Activated CD8-positive, alpha-beta memory T cell treated with anti-CD3 and anti-CD28 coated beads, Interleukin-2, amount 10 ng/mL, durations not matched to agents 7 days and 5 days (primary cell): Measurements from ENCODE around the gene HYCC1. TPM values are rescaled to one million over a fixed set of nuclear protein-coding genes. Genes with fewer than 3 reads are reported as not detected.
A peak's percentile ranks its signal among the peaks of the same experiment; 100 is the strongest.

Experiments
- ATAC-seq: fragments of 150-1000 bp; cut with Tn5 transposase; one replicate; pipeline ENCODE4 v1.10.0; 2021; ENCODE audit warnings: moderate library complexity
- CTCF ChIA-PET: fragments of 350-600 bp; sonication (Branson Sonifier 250); formaldehyde crosslinking; loops from one replicate; lab custom pipeline; 2021; ENCODE audit warnings: antibody characterized with exemption; lab: Charles Lee
- DNase-seq: peaks from one replicate; pipeline ENCODE4 v3.0.0-alpha.2; 2020
- H3K27ac Mint-ChIP-seq: one replicate; pipeline ENCODE4 v1.8.0; 2021; ENCODE audit warnings: mild to moderate bottlenecking, mixed read lengths
- H3K27me3 Mint-ChIP-seq: one replicate; pipeline ENCODE4 v1.8.0; 2021; ENCODE audit warnings: mixed read lengths
- H3K36me3 Mint-ChIP-seq: one replicate; pipeline ENCODE4 v1.8.0; 2021; ENCODE audit warnings: mild to moderate bottlenecking, mixed read lengths
- H3K4me1 Mint-ChIP-seq: one replicate; pipeline ENCODE4 v1.8.0; 2021; ENCODE audit warnings: mixed read lengths
- H3K4me3 Mint-ChIP-seq: one replicate; pipeline ENCODE4 v1.8.0; 2021; ENCODE audit warnings: mild to moderate bottlenecking, moderate library complexity, mixed read lengths
- H3K9me3 Mint-ChIP-seq: one replicate; pipeline ENCODE4 v1.8.0; 2022; ENCODE audit warnings: low read depth, mixed read lengths
- total RNA-seq, 2 experiments: library from RNA; stranded (reverse); gene quantifications; one replicate each; pipeline ENCODE4 v1.2.3, GENCODE V29; 2021

Gene HYCC1
- total RNA-seq, 2 experiments from 2014 or later = 72.6 to 125 TPM

DNA sequence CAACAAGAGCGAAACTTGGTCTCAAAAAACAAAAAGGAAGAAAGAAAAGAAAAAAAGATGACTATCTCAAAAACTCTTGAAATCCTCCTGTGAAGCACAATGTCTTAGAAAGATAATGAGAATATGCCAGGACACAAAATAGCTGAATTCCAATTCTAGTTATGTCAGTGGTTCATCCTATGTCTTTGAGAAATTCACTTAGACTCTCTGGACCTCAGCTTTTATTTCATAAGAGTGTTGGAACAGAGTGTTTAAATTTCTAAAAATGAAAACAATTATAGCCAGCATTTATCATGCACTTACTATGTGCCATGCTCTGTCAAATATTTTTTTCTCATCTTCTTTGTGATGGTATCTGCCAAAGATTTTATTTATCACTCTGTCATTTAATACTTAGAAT lies 13.3 kb upstream of the HYCC1 start:
- H3K27ac Mint-ChIP-seq = no peak overlapping the region
- DNase-seq = no peak
- no peaks in the 10 kb centered on the region for H3K9me3 Mint-ChIP-seq
- CTCF ChIA-PET = interaction anchor here (1.1 to 1.2 kb wide), 2 partner anchors 23 to 28 kb away, joined by 3 to 9 read pairs; no protein-coding TSS in a partner anchor
- H3K27me3 Mint-ChIP-seq = peaks cover 36% of the 10 kb centered on the region
- H3K36me3 Mint-ChIP-seq = no peaks in the 10 kb centered on the region
- peaks cover 4% of the 10 kb centered on the region for H3K4me1 Mint-ChIP-seq
- ATAC-seq = no peak
- H3K4me3 Mint-ChIP-seq = no peak overlapping the region

DNA sequence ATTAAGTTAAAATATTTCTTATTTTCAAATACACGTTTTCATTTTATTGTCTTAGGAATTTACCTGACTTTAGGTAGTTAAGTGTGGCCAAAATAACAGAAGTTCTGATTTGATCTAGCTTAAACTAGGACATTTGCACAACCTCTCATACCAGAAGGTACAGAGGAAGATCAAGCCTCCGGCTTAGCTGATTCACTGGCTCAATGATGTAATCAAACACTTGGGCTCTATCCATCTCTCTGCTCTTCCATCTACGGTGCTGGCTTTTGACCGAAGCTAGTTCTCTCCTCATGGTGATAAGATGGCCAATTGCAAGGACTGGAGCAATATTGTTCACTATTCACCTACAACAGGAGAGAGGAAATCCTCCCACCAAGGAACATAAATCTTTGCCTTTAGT lies 12.2 kb upstream of the HYCC1 start:
- Mint-ChIP-seq H3K27ac (no peak overlapping the region), H3K4me1 (peaks cover 15% of the 10 kb centered on the region), H3K36me3 (peaks cover 4% of the 10 kb centered on the region), H3K9me3 (no peaks in the 10 kb centered on the region), H3K4me3 (no peak overlapping the region), H3K27me3 (peaks cover 35% of the 10 kb centered on the region)
- ATAC-seq (no peak), DNase-seq (no peak)
- CTCF ChIA-PET = interaction anchor here (1.1 to 1.6 kb wide), 3 partner anchors 22 to 29 kb away, joined by 3 to 9 read pairs (median 6); no protein-coding TSS in a partner anchor

DNA sequence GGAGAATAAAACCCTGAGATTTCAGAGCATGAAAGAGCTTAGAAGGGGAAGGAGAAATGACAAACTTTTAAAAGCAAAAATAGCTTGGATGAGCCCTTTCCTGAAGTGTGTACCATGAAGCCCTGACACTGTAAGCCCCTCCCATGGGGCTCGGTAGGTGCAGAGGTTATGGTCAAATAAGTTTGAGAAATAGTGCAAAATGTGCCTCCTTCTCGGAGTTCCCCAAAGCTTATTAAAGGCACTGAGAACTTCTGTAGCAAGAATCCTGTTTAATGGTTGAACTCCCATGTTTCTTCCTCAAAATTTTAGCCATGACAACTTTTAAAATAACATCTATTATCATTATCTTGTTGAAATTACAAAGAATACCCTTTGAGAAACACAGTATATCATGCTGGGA lies 10.5 kb upstream of the HYCC1 start:
- Mint-ChIP-seq H3K27ac (no peak overlapping the region), H3K36me3 (peaks cover 13% of the 10 kb centered on the region), H3K4me1 (peaks cover 26% of the 10 kb centered on the region), H3K4me3 (no peak overlapping the region), H3K27me3 (peaks cover 34% of the 10 kb centered on the region), H3K9me3 (no peaks in the 10 kb centered on the region)
- no peak for DNase-seq
- ATAC-seq = no peak
- CTCF ChIA-PET = interaction anchor here (0.9 to 1.6 kb wide), 3 partner anchors 31 to 173 kb away, joined by 3 to 6 read pairs (median 4); no protein-coding TSS in a partner anchor

DNA sequence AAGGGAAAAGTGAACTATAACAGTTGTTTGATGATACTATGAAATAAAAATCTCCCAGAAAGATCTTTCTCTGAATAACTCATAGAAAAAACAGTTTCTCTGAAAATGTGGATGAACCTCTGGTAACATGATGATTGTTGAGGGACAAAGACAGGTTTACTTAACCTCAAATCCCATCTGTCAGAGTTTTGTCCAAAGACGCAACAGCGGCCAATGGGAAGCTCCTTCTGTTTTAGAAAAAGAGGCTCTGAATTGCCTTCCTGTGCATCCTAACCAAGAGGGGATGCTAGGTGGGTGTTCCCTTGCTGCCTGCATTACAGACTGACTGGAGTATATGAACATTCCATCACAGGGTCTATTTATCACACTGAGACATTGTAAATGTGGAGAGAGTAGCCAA lies 8.9 kb upstream of the HYCC1 start:
- no peak for ATAC-seq
- Mint-ChIP-seq H3K4me3 (no peak overlapping the region), H3K9me3 (peaks cover 2% of the 10 kb centered on the region), H3K4me1 (peaks cover 31% of the 10 kb centered on the region), H3K27me3 (peaks cover 25% of the 10 kb centered on the region), H3K36me3 (peaks cover 17% of the 10 kb centered on the region), H3K27ac (no peak overlapping the region)
- CTCF ChIA-PET = no interaction called here
- DNase-seq = no peak

DNA sequence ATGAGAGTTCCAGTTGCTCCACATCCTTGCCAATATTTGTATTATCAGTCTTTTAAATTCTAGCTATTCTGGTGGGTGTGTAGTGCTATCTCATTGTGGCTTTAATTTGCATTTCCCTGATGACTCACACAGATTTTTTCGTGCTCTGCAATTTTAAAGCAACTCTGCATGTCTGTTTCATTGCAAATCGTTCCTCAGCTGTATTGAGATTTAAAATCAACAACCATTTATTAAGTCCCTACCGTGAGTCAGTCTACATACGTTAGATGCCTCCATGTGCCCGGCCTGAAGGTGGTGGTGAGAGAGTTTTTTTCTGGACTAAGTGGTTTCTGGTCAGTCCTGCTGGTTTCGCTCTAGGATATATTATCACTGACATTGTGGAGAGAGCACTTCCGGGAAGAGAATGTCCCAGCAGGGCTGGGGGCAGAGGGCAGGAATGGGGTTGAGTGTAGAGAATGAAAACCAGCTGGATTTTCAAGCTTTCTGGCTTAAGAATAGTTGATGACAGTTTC lies 8.4 kb upstream of the HYCC1 start:
- CTCF ChIA-PET = interaction anchor here (0.6 kb wide), 1 partner anchor 64 kb away, joined by 3 read pairs; no protein-coding TSS in a partner anchor
- ATAC-seq = no peak

DNA sequence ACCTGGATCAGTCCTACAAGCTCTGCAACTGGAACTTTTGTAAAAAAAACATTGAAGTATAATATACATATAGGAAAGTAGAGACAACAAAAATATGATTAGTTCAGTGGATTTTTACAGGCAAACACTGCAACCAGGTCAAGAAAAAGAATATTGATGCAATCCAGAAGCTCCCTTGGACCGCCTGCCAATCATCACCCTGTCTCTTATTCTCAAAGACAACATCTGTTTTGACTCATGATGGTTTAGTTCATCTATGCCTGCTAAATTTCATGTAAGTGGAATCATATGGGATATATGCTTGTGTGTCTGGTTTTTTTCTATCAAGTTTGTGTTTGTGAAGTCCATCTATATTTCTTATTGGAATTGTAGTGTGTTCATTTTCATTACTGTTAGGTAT lies 7.7 kb upstream of the HYCC1 start:
- CTCF ChIA-PET = interaction anchor here (0.6 to 1.4 kb wide), 3 partner anchors 64 to 168 kb away, joined by 3 read pairs; no protein-coding TSS in a partner anchor
- H3K4me3 Mint-ChIP-seq = no peak overlapping the region
- peaks cover 19% of the 10 kb centered on the region for H3K36me3 Mint-ChIP-seq
- peaks cover 2% of the 10 kb centered on the region for H3K9me3 Mint-ChIP-seq
- H3K27me3 Mint-ChIP-seq = peaks cover 14% of the 10 kb centered on the region
- peak overlapping the region; percentile 80 for H3K27ac Mint-ChIP-seq
- H3K4me1 Mint-ChIP-seq = peaks cover 43% of the 10 kb centered on the region
- DNase-seq (no peak), ATAC-seq (no peak)

More for the DNA sequence above, 8.4 kb upstream of the HYCC1 start:
- H3K9me3 Mint-ChIP-seq = peaks cover 2% of the 10 kb centered on the region
- DNase-seq = no peak
- H3K4me1 Mint-ChIP-seq = peaks cover 35% of the 10 kb centered on the region
- peaks cover 19% of the 10 kb centered on the region for H3K36me3 Mint-ChIP-seq
- no peak overlapping the region for H3K4me3 Mint-ChIP-seq
- H3K27me3 Mint-ChIP-seq = peaks cover 21% of the 10 kb centered on the region
- H3K27ac Mint-ChIP-seq = peak overlapping the region; percentile 2

DNA sequence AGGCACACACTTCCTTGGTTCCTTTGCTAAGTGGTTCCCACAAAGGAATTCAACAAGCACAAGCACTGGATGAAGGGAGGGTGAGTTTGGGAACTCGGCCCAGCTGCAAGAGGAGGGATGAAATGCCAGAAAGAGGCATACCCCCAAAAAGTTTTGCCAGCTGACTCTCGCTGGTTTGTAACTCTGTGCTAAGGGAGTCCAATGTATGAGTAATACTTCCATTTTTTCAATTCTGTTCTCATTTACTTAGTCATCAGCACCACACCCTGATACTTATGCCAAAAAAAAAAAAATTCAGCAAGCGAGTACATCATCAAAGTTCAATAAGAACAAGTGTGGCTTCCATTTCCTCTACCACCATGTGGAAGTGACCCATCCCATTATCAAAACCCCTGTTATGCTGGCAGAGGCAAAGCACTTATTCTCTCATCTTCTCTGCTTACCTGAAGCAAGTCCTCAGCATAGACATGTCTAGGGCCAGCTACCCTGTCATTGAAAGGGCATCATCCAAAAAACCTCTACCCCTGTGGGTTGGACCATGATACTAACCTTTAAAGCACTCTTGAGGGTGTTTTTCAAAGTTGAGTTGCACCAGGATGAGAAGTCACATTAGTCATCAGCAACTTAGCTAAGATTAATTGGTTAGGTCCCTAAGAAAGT lies 6.9 kb upstream of the HYCC1 start:
- ATAC-seq (peak; percentile 88), DNase-seq (peak; percentile 46)
- H3K4me3 Mint-ChIP-seq = no peak overlapping the region
- peaks cover 50% of the 10 kb centered on the region for H3K4me1 Mint-ChIP-seq
- CTCF ChIA-PET = interaction anchor here (1.0 to 1.4 kb wide), 2 partner anchors 113 to 167 kb away, joined by 3 read pairs; no protein-coding TSS in a partner anchor
- H3K36me3 Mint-ChIP-seq = peaks cover 22% of the 10 kb centered on the region
- peak overlapping the region; percentile 80 for H3K27ac Mint-ChIP-seq
- H3K27me3 Mint-ChIP-seq = peaks cover 8% of the 10 kb centered on the region
- peaks cover 2% of the 10 kb centered on the region for H3K9me3 Mint-ChIP-seq

DNA sequence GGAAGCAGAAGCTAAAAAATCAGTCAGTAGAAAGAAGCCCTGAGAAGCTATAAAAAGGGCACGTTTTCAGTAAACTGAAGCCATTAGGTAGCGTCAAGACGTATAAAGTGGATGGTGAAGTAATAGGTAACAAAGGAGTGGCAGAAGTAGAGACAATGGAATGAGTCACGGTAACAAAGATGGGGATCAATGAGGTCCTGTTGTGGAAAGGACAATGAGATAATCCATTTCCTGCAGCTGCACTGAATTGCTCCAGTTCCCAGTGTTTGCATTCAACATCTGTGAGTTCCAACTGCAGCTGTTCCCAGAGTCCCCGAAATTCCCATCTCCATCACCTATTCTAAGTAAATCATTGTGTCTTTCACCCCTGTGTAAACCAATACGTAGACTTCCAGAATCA lies 4.8 kb upstream of the HYCC1 start:
- CTCF ChIA-PET = interaction anchor here (1.5 kb wide), 1 partner anchor 36 kb away, joined by 5 read pairs; no protein-coding TSS in a partner anchor
- DNase-seq (no peak), ATAC-seq (no peak)
- Mint-ChIP-seq H3K27ac (no peak overlapping the region), H3K27me3 (peaks cover 3% of the 10 kb centered on the region), H3K4me3 (no peak overlapping the region), H3K4me1 (peaks cover 62% of the 10 kb centered on the region), H3K36me3 (peaks cover 31% of the 10 kb centered on the region), H3K9me3 (peaks cover 2% of the 10 kb centered on the region)

DNA sequence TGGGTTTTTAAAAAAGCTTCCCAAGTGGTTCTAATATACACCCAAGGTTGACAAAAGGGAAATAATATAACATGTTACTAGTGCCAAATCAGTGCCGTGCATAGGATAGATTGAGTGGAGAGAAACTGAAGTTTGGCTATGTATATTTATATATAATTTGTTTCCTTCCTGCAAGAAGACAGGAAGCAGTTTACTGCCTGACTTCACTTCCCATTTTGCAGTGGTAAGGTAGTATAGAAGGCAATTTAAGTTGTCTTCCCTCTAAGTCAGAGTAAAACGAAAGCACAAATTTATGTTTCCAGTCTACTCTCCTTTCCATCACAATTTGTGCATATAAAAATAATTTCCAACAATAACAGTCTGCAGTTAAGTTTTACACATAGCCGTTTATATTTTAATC lies 3.4 kb upstream of the HYCC1 start:
- H3K4me3 Mint-ChIP-seq = no peak overlapping the region
- H3K4me1 Mint-ChIP-seq = peaks cover 59% of the 10 kb centered on the region
- ATAC-seq (no peak), DNase-seq (no peak)
- H3K27ac Mint-ChIP-seq = peak overlapping the region; percentile 68
- H3K9me3 Mint-ChIP-seq = peaks cover 2% of the 10 kb centered on the region
- peaks cover 31% of the 10 kb centered on the region for H3K36me3 Mint-ChIP-seq
- CTCF ChIA-PET = interaction anchor here (1.0 kb wide), 1 partner anchor 26 kb away, joined by 5 read pairs; no protein-coding TSS in a partner anchor
- H3K27me3 Mint-ChIP-seq = peaks cover 1% of the 10 kb centered on the region

DNA sequence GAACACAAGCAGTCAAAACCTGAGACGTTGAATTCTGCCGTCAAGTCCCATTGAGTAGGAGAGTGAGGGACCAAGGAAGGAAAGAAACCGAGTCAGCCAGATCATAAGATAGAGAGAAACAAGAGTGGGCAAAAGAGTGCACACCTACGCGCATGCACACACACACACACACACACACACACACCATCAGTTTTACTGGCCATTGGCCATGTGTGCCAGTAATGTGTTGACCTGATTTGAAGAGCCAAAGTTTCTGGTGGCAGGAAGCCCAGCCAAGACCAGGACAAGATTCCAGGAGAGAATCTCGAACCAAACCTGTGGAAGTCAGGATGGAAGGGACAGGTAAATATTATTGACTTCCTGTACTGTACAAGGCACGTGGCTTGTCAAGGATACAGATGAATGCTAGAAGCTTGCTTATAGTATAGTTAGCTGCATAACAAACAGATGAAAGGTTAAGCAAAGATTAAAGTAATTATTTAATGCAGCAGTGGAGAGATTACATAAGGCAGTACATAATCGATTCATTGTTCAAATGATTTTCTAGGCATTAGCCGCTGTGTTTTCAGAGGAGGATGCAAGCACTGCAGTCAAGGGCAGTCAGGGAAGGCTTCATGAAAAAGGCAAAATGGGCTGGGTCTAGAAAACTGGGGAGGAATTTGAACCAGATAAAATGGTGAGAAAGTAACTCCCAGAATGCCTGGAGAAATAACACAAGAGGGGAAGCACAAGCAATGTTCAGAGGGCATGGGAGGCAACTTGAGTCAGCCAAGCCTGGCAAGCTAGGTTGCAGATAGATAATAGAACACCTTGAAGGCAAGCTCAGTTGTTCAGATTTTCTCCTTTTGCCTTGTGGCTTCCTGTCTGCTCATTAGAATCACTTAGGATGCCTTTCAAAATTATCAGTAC lies 2.7 kb upstream of the HYCC1 start:
- DNase-seq (no peak), ATAC-seq (no peak)
- peaks cover 52% of the 10 kb centered on the region for H3K4me1 Mint-ChIP-seq
- peaks cover 28% of the 10 kb centered on the region for H3K36me3 Mint-ChIP-seq
- H3K4me3 Mint-ChIP-seq = no peak overlapping the region
- CTCF ChIA-PET = interaction anchor here (1.0 to 1.1 kb wide), 2 partner anchors 27 to 39 kb away, joined by 3 to 5 read pairs; no protein-coding TSS in a partner anchor
- H3K9me3 Mint-ChIP-seq = peaks cover 2% of the 10 kb centered on the region
- no peaks in the 10 kb centered on the region for H3K27me3 Mint-ChIP-seq
- peak overlapping the region; percentile 68 for H3K27ac Mint-ChIP-seq

DNA sequence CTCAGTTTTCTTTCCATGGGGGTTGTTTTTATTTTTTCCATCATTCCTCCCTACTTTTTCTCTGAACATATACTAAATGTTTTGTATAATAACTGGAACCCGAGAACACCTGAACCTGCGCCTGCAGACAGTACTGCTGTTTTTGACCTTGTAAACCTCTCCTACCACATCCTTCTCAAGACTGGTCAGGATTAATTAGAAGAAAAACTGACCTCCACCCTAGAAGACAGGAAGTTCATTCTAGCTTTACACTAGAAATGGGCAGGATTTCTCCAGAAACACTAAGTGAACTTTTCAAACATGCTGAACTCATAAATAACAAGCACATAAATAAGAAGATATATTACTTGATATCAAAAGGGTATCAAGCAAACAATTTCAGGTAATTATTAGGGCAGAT lies 751 bp upstream of the HYCC1 start:
- CTCF ChIA-PET = interaction anchor here (1.4 to 2.3 kb wide), 5 partner anchors 12 to 287 kb away, joined by 3 to 5 read pairs (median 3); no protein-coding TSS in a partner anchor
- Mint-ChIP-seq H3K36me3 (peaks cover 17% of the 10 kb centered on the region), H3K27ac (peak overlapping the region; percentile 87)

DNA sequence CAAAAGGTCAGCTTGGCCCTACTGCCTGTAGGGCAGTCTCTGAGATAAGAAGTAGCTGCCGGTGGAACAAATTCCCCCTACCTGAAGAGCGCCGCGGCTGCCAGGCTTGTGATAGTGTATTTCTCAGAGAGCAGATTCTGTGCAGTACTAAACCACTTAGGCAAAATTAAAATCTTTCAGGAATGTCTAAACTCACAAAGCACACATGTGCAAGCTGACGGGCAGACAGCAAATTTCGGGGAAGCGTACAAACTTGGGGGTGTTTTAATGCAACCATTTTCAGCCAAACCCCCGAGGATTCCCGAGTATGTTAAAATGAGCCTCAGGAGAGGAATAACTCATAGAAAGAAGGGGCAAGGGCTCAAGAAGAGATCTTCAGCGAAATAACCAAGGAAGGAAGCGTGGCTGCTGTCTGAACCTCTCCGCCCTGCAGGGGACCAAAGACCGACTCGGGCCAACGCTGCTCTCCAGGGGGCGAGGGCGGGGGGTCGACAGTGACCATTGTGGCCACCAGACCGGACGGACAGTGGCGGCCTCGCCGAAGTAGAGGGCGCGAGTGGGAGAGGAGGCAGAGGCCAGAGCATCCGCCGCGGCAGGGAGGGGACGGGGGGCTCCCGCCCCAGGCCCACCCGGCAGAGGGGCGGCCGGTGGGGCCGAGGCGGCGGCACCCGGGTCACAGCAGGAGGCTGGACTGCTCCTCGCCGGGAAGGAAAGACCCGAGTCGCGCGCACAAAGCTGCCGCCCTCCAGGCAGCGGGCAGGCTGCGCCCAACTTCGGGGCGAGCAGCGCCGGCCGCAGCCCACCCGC lies 819 bp downstream of the HYCC1 start:
- Mint-ChIP-seq H3K27ac (no peak overlapping the region), H3K27me3 (no peaks in the 10 kb centered on the region), H3K9me3 (no peaks in the 10 kb centered on the region), H3K36me3 (peaks cover 16% of the 10 kb centered on the region), H3K4me1 (peaks cover 31% of the 10 kb centered on the region), H3K4me3 (no peak overlapping the region)
- ATAC-seq (no peak), DNase-seq (peak; percentile 46)
- CTCF ChIA-PET = interaction anchor here (0.7 to 2.5 kb wide), 7 partner anchors 9 to 231 kb away, joined by 3 to 15 read pairs (median 4); no protein-coding TSS in a partner anchor

More for the DNA sequence above, 751 bp upstream of the HYCC1 start:
- ATAC-seq = no peak
- Mint-ChIP-seq H3K4me3 (no peak overlapping the region), H3K9me3 (peaks cover 2% of the 10 kb centered on the region), H3K4me1 (peaks cover 37% of the 10 kb centered on the region), H3K27me3 (no peaks in the 10 kb centered on the region)
- DNase-seq = no peak
